AG09309 (cell line): ENCODE data around the gene ANXA1.

ENCODE experiments used
- DNase-seq: peaks from one replicate; pipeline ENCODE4 v3.0.0-alpha.2; 2010; ENCODE audit warnings: low read depth
- H3K4me3 ChIP-seq: 2 replicates; pipeline ENCODE4 v1.5.1; 2011; ENCODE audit warnings: mild to moderate bottlenecking, low read depth, low read length, moderate library complexity; ENCODE audit not compliant: control insufficient read depth
- CTCF ChIP-seq: IDR thresholded peaks from 2 replicates; pipeline ENCODE4 v1.5.1; 2011; ENCODE audit warnings: mild to moderate bottlenecking, low read depth, low read length, inconsistent platforms; ENCODE audit not compliant: insufficient read depth, control insufficient read depth; ENCODE audit errors: missing control alignments

Gene ANXA1

GRCh38 chr9:73148447-73148937, 3.2 kb upstream of the ANXA1 start:
- TF ChIP-seq CTCF: no peak
- no peak overlapping the region for H3K4me3 ChIP-seq
- DNase-seq: no peak

- no peak for TF ChIP-seq CTCF
- DNase-seq: peak; percentile 59
- H3K4me3 ChIP-seq: no peak overlapping the region; the same call in 1 of the 2 replicates
Observed at GRCh38 chr9:73149371-73150067, 2.1 kb upstream of the ANXA1 start.

- H3K4me3 ChIP-seq: peak overlapping the region; percentile 62
- DNase-seq: no peak
- no peak for TF ChIP-seq CTCF
Observed at GRCh38 chr9:73152543-73152844, 829 bp downstream of the ANXA1 start.

- peak overlapping the region; percentile 62 for H3K4me3 ChIP-seq
- DNase-seq: no peak
- no peak for TF ChIP-seq CTCF
Observed at GRCh38 chr9:73152953-73153352, 1.3 kb downstream of the ANXA1 start.

- no peak for TF ChIP-seq CTCF
- peak overlapping the region; percentile 62 for H3K4me3 ChIP-seq
- DNase-seq: no peak
Observed at GRCh38 chr9:73153793-73154227, 2.1 kb downstream of the ANXA1 start.

- no peak for DNase-seq
- TF ChIP-seq CTCF: no peak
- H3K4me3 ChIP-seq: peak overlapping the region; percentile 62
Observed at GRCh38 chr9:73154271-73154670, 2.6 kb downstream of the ANXA1 start.
